ENCODE measurements around the gene CHCHD6.
A peak's percentile ranks its signal among the peaks of the same experiment; 100 is the strongest.

Gene CHCHD6

GRCh38 chr3:126900859-126901540 lies 197.0 kb downstream of the CHCHD6 start:
- no peak for DNase-seq

GRCh38 chr3:126901631-126902030 lies 197.6 kb downstream of the CHCHD6 start:
- no peak for DNase-seq

GRCh38 chr3:126903521-126903920 lies 199.5 kb downstream of the CHCHD6 start:
- DNase-seq: peak; percentile 15

- DNase-seq: no peak
Observed at GRCh38 chr3:126907557-126907956, 203.5 kb downstream of the CHCHD6 start.

- peak; percentile 82 for DNase-seq
Observed at GRCh38 chr3:126908752-126909275, 204.8 kb downstream of the CHCHD6 start.

GRCh38 chr3:126910231-126910630 lies 206.2 kb downstream of the CHCHD6 start:
- no peak for DNase-seq

GRCh38 chr3:126911162-126912026 lies 207.4 kb downstream of the CHCHD6 start:
- peak; percentile 96 for DNase-seq

- DNase-seq: no peak
Observed at GRCh38 chr3:126912027-126912422, 208.0 kb downstream of the CHCHD6 start.

GRCh38 chr3:126912491-126913195 lies 208.6 kb downstream of the CHCHD6 start:
- no peak for DNase-seq

GRCh38 chr3:126913524-126913923 lies 209.5 kb downstream of the CHCHD6 start:
- DNase-seq: no peak

GRCh38 chr3:126914226-126914625 lies 210.2 kb downstream of the CHCHD6 start:
- DNase-seq: no peak

GRCh38 chr3:126915015-126915414 lies 211.0 kb downstream of the CHCHD6 start:
- no peak for DNase-seq

GRCh38 chr3:126916546-126916945 lies 212.5 kb downstream of the CHCHD6 start:
- DNase-seq: no peak

- DNase-seq: no peak
Observed at GRCh38 chr3:126917232-126917804, 213.3 kb downstream of the CHCHD6 start.

GRCh38 chr3:126918355-126918821 lies 214.3 kb downstream of the CHCHD6 start:
- no peak for DNase-seq

GRCh38 chr3:126921085-126921824 lies 217.2 kb downstream of the CHCHD6 start:
- no peak for DNase-seq

GRCh38 chr3:126922466-126922865 lies 218.4 kb downstream of the CHCHD6 start:
- no peak for DNase-seq

GRCh38 chr3:126923423-126923822 lies 219.4 kb downstream of the CHCHD6 start:
- DNase-seq: no peak

GRCh38 chr3:126923895-126924294 lies 219.9 kb downstream of the CHCHD6 start:
- no peak for DNase-seq

- no peak for DNase-seq
Observed at GRCh38 chr3:126924458-126924857, 220.4 kb downstream of the CHCHD6 start.

GRCh38 chr3:126925411-126926171 lies 221.6 kb downstream of the CHCHD6 start:
- DNase-seq: peak; percentile 13

All from hematopoietic multipotent progenitor cell treated with erythropoietin and hydrocortisone succinate and interleukin-3 and kit ligand, for 6 days (in vitro differentiated cells).